Activated T-cell treated with anti-CD3 and anti-CD28 coated beads, Interleukin-2, amount 50 U/mL, for 48 hours (primary cell): ENCODE data around the gene DOHH.
"Not testable (repeated sequence)": the region's sequence is repeated elsewhere in the genome, so short reads cannot be mapped to it uniquely, and the experiment has no call there.

ENCODE experiments used
- DNase-seq, 2 experiments: peaks; one replicate each; pipeline ENCODE4 v3.0.0-alpha.2; 2020

Gene DOHH

DNA sequence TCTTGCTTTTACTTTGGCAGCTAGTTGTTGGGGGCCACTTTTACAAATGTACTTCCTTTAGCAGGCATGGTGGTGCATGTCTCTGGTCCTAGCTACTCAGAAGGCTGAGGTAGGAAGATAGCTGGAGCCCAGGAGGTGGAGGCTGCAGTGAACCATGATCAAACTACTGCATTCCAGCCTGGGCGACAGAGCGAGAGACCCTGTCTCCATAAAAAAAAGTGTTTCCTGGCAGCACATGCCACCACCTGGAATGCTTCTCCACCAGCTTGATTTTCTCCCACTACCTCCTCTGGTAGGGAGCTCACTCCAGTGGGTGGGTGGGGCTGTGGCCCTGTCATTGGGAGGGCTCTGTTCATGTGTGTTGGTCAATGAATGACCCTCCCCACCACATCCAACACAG is 18.2 kb upstream of the DOHH start:
- no peak for DNase-seq

DNA sequence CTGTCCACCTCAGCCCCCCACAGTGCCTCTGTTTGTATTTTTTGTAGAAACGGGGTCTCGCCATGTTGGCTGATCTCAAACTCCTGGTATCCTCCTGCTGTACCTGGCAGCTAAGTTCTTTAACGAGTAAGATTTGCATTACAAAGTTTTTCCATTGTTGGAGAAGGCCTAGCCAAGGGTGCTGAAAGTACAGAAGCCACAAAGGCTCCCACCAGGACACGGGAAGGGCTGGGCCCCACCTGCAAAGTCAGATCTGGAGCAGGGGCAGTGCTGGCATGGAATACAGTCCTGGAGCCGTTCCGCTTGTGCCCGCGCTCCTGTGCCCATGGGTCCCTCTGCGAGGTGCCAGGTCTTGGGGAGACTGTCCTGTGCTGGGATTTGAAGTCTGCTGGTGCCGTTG is 17.8 kb upstream of the DOHH start:
- no peak for DNase-seq

DNA sequence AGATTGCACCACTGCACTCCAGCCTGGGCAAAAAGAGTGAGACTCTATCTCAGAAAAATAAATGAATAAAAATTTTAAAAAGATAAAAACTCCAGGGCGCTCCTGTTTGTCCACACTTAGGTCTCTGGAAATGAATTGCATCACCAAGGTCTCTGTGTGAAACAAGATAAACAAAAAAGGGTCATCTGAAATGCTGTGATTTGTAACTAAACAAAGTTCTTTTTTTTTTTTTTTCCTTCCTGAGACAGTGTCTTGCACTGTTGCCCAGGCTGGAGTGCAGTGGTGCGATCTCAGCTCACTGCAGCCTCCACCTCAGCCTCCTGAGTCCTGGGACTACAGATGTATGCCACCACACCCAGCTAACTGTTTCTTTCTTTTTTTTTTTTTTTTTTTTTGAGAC is 17.2 kb upstream of the DOHH start:
- DNase-seq, result no peak

DNA sequence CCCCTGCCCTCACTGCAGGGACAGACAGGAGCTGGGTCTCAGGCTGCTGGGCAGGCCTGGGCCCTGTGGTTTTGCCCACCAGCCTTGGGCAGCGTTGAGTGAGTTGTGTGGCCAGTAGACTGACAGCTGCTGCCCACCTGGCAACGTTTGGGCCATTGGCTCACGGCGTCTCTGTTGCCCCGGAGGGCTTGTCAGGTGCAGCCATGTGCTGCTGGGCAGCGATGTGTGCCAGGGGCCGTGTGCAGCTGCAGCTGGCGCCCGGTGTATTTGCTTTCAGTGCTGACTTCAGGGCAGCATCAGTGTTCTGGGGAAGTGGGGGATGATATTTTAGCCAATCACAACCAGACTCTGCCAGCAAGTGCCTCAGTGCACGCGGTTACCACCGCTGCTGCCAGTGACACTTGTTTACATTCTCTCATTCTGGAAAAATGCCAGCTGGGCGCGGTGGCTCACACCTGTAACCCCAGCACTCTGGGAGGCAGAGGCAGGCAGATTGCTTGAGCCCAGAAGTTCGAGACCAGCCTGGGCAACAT is 16.3 kb upstream of the DOHH start:
- DNase-seq, result no peak

DNA sequence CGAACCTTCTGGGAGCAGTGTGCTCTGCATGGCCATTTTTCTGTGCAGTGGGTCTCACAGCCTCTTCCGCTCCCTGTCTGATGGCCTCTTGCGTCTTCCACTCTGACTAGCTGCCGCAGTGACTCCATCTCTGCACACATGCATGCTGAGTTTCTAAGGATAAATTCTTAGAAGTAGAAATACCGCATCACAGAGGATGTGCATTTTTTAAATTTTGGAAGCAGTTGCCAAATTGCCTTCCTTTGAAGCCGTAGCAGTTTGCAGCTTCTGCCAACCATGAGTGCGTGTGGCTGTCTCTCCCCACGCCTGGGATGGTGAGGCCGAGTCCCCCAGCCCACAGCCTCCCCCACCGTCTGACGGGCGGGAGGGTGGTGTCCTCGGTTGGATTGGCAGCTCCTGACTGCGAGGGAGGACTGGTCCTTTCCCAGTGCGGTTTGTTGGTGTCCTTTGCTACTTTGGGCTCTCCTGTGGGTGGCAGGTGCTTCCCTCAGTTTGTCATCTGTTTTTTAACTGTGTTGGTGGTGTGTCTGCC is 15.5 kb upstream of the DOHH start:
- no peak for DNase-seq

DNA sequence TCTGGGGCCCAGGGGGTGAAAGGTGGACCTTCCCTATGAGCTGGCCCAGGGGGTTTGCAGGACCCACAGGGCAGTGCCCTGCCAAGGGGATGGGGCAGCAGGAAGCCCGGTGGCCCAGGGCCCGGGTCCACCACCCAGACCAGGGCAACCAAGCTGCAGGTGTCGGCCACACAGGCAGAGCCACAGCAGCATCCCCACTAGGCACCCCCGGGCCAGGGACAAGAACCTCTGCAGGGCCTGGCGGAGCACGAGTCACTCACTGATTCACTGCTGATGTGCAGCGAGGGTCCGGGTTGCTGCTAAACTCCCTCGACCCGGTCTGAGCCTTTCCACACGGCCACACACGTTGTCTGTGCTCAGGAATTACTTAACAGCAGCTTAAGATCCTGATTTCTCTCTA is 14.5 kb upstream of the DOHH start:
- no peak for DNase-seq

DNA sequence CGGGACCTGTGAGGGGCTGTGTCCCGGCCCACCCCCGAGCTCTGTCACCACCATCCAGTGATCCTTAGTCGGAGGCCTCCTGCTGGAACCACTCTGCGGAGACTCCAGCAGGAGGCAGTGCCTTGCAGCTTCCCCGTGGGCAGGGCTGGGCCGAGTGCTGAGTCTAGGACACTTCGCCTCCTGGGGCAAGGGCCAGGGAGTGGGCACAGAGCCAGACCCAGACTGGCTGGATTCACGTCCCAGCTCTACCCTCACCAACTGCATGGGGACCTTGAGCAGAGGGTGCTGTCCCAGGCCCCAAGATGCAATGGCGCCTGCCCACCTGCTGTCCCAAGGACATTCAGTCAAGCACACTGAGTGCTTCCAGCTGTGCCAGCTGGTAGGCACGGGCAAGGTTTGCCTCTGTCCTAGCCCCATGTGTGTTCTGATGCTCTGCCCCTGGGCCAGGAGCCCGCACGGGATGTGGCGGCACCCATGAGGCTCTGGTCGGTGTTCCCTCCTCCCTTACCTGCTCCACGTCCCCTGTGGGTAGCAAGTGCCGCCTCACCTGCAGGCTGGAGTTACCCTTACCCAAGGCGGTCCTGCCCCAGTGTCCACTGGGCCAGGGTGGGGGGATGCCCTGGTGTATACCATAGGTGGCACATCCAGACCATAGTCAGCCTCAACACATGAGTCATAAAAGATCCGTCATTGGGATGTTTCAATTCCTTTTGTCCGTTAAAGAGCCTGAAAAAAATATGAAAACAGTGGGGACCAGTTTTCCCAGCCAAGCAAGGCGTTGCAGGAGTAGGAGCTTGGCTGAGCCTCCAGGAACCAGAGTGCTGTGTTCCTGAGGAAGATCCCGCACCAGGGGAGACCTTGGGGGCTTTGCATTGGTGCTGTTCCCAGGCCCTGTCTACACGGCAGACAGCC is 13.0 kb upstream of the DOHH start:
- DNase-seq, result no peak

DNA sequence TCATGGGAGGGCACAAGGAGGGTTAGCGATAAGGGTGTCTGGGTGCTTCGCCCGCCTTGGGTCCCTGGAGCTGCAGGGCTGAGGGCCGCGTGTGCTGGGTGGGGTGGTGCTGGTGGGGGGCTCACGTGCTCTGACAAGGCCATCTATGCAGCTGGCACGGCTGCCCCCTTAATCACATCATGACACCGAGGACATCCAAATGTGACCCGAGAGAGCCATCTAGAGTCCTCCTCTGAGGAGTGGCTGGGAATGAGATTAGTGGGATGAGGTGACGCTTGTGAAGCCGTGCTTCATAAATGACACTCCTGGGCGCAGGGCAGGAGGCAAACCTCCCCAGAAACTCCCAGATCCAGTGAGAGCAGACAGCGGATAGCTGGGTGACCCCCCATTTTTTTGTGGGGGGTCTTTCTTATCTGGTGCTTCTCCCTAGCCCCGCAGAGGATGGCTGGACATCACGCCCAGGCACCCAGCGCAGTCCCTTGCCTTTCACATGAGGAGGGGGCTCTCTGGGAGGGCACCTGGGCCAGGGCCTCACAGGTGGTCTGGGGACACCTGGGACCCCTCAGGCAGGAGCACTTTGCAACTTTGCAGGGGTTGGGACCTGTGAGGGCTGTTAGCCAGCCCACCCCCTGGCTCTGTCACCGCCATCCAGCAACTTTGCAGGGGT is 12.2 kb upstream of the DOHH start:
- DNase-seq, result no peak

DNA sequence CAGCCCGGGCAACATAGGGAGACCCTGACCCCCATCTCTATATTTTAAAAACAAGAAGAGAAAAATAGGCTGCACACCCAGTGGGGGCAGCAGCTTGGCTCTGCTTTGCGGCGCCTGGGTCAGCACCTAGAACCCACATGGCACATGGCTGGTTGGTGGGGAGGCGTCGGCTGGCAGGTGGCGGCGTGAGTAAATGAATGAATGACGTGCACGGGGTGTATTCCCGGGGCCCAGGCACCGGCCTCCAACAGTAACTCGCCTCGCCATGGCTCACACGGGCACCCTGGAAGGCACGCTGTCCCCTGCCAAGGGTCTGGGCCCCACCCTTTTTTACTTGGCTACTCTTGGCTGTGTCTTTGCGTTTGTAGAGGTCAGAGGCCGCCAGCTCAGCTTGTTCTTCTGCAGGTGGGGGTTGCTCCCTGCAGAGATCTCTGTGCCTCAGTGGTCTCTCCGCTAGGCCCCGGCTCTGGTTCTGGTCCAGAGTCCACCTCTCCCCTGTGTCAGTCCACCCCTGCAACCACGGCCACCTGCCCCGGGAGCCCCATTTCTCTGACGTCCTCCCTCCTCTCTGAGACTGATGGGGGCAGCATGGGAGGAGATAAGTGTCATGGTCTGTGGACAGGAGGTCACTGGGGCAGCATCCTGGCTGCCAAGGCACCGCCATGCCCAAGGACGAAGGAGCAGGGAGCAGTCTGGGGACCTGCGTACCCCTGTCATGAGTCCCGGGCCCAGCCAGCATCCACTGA is 11.2 kb upstream of the DOHH start:
- DNase-seq, result no peak

DNA sequence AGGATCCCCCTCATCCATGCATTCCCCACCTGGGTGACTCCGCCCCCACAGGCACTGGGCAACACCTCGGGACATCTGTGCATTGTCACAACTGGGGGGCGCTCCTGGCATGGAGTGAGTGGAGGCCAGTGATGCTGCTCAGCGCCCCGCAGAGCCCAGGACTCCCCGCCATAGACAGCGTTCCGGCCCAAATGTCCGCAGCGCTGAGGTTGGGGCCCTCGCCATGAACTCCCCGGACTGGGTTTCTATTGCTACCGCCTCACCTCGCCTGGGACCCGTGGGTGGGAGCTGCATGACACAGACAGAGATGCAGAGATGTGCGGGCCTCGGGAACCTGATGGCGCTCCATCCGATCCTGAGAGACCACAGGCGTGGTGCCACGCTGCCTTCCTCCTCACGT is 10.3 kb upstream of the DOHH start:
- no peak for DNase-seq

DNA sequence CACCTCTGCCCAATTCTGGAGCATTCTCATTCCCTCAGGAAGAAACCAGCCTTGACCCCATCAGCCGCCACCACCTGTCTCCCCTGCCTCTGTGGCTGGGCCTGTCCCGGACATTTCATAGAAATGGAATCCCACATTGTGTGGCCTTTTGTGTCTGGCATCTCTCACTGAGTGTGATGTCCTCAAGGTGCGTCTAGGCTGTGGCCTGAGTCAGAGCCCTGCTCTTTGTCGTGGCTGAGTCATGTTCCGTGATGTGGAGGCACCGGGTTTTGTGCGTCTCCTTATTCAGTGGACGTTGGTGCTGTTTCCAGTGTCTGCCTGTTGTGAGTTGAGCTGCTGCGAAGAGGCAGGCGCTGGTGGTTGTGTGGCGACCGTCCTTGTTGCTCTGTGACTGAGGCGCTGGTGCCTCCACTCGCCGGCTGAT is 9.1 kb upstream of the DOHH start:
- DNase-seq, result peak; percentile 62 to 69

DNA sequence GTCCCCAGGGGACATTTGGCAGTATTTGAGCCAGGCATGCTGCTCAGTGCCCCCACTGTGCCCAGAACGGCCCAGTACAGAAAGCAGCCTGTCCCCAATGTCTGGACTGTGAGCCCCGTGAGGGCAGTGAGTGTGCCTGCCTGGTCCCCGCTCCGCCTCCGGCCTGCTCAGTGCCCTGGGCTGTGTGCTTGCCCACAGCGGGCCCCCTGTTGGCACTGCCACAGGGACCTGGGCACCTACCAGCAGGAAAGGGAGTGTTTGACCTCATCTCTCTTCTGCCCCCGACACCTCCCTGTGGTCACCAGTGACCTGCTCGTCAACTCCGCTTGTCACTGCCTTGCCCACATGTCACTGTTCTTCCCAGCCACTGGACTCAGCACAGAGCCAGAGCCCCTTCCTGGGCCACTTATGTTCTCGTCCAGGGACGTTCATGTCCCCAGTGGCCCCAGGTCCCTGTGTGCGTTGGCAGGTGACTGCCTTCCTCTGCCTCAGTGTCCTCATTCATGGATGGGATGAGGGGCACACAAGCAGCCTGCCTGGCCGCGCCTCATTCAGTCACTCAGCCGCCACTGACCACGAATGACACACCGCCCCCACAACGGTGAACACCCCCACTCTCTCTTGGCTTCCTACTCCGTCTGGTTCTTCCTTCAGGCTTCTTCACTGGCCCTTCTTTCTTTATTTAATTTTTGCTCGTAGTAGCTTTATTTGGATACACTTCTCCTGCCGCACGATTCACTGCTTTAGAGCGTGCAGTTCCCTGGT is 8.5 kb upstream of the DOHH start:
- DNase-seq, result peak; percentile 37 to 44

DNA sequence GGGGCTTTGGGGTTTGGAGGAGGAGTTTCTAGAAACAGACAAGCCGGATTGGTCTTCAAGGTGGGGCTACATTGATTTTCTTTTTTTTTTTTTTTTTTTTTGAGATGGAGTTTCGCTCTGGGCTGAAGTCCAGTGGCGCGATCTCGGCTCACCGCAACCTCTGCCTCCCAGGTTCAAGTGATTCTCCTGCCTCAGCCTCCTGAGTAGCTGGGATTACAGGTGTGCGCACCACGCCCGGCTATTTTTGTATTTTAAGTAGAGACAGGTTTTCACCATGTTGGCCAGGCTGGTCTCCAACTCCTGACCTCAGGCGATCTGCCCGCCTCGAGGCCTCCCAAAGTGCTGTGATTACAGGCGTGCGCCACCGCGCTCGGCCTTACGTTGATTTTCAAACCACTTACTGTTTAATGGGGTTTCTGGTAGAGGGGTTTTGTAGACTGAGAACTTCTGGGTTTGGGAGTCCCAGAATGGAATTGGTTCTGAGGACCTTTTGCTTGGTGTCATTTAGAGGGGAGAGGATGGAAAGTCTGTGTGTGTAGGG is 7.7 kb upstream of the DOHH start:
- DNase-seq, result not testable (repeated sequence)

DNA sequence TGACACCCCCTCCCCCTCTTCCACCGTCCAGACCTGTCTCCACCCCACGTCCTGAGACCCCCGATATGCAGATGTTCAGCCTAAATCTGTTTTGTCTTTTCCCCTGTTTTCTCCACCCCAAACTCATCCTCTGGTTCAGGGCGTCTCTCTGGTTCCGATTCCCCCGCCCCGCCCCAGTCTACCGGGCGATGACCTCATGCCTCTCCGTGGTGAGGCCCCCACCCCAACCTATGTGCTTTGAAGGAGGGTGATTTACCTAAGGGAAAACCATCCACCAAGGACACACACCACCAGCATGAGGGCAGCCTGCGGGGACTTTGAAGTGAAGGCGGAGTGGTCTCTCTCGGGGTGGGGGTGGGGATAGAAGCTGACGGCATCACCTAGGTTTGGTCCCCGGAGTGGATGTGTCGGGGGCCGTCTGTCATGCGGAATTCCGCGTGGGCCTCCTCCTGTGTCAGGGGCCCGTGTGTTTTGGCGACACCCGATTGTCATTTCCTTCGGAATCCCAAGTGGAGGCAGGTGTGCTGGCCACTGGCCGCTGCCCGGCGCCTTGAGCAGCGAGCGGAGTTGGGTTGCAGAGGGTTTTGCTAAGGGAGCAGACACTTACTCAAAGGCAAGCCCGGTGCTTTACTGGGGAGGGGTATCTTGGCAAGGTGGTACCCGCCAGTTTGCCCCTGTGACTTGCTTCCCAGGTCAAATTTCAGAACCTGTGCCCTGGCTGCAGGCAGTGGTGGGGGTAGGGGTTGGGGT is 7.1 kb upstream of the DOHH start:
- peak; percentile 47 to 53 for DNase-seq

DNA sequence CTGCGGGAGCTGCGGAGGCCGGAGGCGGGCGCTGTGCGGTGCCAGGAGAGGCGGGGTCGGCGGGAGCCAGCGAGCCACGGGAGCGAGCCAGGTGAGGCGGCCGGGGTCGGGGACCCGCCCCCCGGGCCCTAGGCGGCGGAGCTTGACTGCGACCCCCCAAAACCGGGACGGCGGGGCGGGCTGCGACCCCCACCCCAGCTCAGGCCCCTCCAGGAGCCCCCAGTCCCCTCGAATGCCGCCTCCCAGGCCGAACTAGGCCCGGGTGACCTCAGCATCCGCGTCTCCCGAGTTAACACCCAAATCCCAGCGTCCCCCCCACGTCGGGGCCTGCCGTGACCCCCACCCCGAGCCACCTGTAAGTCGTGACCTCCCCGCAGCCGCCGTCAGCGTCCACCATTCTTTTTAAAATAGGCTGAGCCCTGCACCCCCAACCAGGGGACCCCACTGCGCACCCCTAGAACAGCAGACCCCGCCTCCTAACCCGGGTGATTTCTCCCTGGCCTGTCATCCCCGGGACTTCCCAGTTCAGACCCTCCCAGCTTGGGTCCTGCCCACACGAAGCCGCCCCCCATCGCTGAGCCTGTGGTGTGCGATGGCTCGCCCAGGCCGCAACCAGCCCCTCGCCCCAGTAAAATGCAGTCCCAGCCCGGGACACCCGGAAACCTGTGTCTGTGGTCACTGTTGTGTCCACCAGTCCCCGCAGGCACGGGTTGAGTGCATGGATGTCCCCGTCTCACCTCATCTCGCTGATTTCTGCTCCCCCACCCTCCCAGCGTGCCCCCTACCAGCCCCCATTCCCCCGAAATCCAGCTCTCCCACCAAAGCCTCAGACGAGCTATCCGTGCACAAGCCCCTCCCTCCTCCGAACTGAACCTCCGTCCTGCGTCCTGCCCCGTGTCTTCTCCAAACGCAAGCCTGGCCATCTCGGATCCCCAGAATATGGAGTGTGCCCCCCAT is 6.2 kb upstream of the DOHH start:
- peak; percentile 45 to 50 for DNase-seq

DNA sequence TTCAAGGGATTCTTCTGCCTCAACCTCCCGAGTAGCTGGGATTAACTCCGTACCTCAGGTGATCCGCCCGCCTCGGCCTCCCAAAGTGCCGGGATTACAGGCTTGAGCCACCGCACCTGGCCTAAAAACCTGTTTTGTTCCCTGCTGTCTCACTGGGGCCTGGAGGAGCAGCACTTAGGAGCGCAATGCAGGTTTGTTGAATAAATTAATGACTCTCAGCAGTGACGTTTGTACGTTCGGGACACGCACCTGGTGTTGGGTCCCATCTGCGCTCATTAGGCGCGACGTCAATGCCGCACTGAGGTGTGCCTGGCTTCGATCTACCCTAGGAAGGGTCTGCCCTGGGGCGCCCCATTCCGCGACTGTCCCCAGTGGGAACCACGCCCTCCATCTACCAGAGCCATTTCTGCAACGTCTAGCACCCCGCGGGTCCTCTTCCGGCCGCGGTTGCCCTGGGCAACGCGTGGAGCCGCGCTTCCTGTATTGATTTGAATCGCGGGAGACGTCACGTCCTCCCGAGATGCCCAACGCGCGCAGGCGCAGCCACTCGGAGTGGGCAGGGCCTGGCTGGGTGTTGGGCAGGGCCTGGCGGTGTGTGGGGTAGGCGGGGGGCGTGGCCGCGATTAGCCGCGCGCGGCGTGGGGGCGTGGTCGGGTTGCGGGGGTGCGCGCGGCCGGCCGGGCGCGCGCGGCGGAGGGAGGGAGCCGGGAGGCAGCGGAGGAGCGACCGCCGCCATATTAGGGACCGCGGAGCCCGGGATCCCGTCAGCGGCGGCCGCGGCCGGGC is 5.3 kb upstream of the DOHH start, which contains the start of gene FZR1:
Gene FZR1, plus strand, starts transcription at position 714 of the 786 bp plus-strand sequence. CDS start 16,679 bp downstream, outside the sequence.
- DNase-seq, result peak; percentile 100

DNA sequence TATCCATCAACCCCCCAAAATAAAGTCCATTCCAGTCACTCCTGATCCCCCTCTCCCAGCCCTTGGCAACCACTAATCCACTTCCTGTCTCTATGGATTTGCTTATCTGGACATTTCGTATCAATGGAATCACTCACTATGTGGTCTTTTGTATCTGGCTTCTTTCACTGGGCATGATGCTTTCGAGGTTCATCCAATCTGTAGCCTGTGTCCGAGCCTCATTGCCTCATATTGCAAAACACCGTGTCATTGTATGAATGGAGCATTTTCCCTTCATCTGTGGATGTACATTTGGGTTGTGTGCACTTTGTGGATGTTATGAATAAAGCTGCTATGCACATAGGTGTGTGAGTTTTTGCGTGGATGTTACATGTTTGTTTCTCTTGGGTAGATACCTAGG is 4.3 kb upstream of the DOHH start:
- DNase-seq, result no peak

DNA sequence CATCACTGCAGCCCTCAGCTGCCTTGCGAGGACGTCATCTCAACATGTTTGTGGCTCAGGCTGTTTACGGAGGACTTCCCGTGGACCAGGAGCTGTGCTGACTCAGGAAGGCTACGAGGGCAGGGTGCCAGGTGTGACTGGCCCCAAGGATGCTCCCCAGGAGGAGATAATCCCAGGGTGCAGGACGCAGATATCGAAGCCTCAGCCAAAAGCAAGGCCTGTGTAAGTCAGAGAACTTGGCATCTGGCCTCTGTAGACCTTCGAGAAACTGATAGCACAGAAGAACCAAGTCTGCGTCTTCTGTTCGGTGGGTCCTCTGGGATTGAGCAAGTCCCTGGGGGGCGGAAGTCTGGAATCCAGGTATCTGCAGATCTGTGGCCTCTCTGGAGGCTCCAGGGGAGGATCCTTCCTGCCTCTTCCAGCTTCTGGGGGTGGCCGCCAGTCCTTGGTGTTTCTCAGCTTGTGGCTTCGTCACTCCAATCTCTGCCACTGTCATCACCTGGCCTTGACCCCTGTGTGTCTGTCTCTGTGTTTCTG is 2.6 kb upstream of the DOHH start:
- no peak for DNase-seq

DNA sequence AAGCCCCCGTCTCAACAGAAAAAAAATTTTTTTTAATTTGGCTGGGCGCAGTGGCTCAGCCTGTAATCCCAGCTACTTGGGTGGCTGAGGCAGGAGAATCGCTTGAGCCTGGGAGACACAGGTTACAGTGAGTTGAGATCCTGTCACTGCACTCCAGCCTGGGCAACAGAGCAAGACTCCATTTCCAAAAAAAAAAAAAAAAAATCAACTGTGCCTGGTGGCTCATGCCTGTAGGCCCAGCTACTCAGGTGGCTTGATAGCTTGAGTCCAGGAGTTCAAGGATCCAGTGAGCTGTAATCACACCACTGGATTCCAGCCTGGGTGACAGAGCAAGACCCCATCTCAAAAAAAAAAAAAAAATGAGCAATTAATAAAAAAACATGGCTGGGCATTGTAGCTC is 1.3 kb upstream of the DOHH start:
- DNase-seq, result no peak
